A172 (cell line): ENCODE data around the gene RAB32. TPM values are rescaled to one million over a fixed set of nuclear protein-coding genes. Genes with fewer than 3 reads are reported as not detected.
"Not testable (repeated sequence)": the region's sequence is repeated elsewhere in the genome, so short reads cannot be mapped to it uniquely, and the experiment has no call there.

Source experiments
- DNase-seq: peaks from one replicate; pipeline ENCODE4 v3.0.0-alpha.2; 2015; ENCODE audit warnings: low spot score
- total RNA-seq: library from RNA; depleted of rRNA; stranded (reverse); fragments of >200 nt; shearing (Covaris generic); gene quantifications from 2 replicates; pipeline ENCODE4 v1.2.3, GENCODE V29; 2014; rRNA removed

Gene RAB32
- 138 and 189 TPM in 2 replicates for total RNA-seq

DNA sequence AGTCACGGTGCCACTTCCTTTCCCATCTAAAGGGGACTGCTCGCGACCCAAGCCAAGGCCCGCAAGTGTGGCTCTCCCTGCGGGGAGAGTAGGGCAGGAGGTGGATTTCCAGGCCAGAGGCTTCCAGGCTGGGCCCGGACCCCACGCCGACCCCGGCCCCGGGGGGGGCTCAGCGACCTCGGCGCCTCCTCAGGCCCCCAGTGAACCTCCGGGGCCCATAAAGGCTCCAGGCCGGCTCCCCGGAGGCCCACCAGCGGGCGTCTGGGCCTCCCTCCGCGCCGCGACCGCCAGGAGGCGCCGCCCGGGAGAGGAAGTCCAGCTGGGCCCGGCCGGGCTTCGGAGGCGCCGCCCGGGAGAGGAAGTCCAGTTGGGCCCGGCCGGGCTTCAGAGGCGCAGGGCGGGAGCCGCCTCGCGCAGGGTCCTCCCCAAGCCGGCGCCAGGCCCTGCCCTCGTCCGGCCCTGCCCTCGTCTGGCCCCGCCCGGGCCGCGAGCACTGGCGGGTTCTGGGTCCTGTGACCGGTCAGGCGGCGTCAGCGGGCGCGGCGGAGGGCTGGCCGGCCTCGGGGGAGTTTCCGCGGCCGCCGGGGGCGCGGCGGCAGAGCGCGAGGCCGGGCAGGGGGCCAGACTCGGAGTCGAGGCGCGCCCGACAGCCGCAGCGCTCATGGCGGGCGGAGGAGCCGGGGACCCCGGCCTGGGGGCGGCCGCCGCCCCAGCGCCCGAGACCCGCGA is at the start of gene RAB32:
RAB32 (plus strand) TSS at position 623 of the 729 bp plus-strand sequence; CDS start at position 662, 39 bp downstream.
- DNase-seq = peak; percentile 77

DNA sequence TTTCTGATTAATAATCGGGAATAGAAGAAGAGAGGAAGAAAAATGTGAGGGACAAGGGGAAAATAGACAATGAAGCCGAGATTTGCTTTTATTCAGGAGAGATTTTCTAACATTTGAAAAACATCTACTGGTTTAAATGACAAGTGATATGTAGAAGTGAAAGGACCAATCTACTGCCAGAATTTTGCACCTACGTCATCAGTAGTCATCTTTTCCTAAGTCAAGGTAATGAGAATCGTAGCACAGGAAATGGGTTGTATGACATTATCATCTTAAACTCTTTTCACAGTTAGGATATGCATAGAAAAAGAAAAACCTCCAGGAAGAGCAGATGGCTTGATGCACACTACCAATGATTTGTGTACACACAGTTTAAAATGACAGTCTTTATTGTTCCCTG is 45.3 kb upstream of the RAB32 start:
- peak; percentile 38 for DNase-seq

DNA sequence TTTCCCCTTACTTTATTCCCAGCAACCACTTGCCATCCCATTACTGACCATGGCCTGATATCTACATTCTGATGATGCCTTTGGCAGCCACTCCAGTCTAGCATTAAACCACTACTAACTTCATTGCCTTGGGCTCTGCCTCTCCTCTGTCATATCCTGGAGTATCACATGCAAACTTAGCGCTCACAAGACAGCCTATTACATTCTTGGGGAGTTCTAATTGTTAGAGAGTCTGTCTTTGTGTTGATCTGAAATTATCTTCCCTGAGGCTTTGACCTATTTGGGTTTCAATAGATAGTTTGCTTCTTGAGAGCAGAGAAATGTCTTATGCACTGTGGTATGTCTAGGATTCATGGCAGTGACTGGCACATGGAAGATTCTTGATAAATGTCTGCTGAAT is 40.5 kb upstream of the RAB32 start:
- no peak for DNase-seq

DNA sequence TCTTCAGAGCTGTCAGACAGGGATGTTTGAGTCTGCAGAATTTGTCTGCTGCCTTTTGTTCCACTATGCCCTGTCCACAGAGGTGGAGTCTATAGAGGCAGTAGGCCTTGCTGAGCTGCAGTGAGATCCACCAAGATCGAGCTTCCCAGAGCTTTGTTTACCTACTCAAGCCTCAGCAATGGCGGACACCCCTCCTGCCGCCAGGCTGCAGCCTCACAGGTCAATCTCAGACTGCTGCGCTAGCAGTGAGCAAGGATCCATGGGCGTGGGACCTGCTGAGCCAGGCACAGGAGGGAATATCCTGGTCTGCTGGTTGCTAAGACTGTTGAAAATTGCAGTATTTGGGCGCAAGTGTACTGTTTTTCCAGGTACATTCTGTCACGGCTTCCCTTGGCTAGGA is 28.4 kb upstream of the RAB32 start:
- DNase-seq = no peak

DNA sequence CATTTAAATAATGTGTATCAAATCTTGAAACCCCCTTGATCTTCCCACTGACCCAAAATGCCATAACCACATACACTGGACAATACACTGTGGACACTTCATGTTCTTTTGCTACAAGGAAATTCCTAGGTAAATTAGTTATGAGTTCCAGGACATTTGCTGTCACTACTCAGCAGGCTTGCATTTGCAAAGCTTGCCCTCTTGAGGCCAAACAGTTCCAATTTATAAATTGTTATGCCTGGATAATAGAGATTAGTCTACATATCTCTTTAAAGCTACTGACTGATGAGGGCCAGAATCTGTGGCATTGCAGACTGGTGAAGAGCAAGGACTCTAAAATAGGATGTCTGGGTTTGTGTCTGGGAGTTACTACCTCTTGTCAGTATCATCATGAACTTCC is 17.4 kb upstream of the RAB32 start:
- no peak for DNase-seq

DNA sequence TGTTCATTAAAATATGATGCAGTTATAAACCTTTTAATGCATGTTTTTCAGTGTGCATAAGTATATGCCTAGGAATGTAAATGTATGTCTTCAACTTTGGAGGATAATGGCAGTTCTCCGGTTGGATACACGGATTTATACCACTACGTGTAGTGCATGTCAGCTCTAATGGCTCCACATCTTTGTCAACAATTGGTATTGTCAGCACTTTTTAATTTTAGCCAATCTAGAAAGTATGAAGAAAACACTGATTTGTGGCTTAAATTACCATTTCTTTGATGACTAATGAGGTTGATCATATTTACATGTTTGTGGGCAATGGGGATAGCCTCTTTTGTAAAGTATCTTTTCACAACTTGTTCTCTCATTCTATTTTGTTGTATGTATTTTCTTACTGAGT is 10.9 kb upstream of the RAB32 start:
- no peak for DNase-seq

DNA sequence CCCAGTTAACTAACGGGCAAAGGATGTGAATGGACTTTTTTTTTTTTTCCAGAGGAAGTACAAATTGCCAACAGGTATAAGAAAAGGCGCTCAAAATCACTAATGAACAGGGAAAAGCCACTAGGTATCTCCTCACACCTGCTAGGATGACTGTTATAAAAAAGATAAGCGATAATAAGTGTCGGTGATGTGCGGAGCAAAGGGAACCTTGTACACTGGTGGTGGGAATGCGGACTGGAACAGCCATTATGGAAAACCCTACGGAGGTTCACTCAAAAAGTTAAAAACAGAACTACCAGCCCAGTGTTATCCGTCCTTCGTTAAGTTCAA is 787 bp upstream of the RAB32 start:
- no peak for DNase-seq

DNA sequence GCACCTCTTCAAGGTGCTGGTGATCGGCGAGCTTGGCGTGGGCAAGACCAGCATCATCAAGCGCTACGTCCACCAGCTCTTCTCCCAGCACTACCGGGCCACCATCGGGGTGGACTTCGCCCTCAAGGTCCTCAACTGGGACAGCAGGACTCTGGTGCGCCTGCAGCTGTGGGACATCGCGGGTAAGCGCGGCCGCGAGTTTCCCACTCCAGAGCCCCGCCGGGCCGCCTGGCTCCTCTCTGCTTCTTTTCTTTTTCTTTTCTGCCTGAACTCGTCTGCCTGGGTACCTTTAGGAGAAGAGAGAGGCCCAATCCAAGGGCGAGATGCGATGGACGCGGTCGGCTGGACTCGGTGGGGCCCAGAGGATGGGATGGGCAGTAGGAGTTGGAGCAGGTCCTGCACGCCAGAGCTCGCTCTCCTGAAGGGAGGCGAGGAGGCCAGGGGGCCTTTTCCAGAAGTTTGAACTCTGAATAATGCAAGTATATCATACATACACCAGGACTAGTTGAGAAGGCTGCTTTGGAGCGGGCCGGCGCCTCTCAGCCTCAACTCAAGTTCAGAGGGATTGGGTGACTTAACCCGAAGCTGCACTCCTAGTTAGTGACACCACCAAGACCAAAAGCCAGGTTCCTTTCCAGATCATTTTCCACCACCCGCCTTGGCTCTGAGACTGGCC is 445 bp downstream of the RAB32 start:
- DNase-seq = peak; percentile 35

DNA sequence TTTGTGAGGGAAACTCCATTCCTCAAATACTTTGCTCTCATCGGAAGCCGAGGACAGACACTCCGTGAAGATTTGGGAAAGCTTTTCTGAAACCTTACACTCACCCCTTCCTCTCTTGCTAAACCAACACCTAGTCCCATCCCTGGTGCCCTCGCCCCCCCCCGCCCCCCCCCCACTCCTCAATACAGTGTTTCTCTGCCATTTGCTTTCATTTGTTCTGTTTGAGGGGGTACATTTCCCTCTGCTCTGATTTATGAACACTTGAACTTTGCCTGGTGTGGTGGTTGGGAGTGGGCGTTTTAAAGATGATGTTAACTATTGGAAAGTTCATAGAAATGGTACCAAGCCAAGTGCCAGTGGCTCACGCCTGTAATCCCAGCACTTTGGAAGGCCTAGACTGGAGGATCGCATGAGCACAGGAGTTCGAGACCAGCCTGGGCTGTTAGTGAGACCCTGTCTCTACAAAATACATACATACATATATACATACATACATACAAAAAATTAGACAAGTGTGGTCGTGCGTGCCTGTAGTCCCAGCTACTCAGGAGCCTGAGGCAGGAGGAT is 1.1 kb downstream of the RAB32 start:
- no peak for DNase-seq

DNA sequence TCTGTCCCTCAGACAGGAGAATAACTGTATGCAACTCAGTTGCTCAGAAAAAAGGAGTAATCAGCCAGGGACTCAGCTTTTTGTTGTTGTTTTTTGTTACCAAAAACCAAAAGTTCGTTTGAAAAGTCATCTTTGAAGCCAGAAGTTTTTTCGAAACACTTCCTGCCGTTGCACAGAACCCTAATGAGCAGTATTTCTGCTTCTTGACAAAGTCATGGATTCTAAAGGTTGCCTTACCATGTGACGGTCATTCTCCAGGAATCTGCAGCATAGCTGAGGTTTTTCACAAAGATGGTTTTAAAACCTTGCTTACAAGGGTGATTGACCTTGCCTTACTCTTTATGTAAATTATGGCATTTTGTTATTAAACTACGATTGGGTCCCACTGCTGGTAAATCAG is 1.9 kb downstream of the RAB32 start:
- DNase-seq = peak; percentile 37

DNA sequence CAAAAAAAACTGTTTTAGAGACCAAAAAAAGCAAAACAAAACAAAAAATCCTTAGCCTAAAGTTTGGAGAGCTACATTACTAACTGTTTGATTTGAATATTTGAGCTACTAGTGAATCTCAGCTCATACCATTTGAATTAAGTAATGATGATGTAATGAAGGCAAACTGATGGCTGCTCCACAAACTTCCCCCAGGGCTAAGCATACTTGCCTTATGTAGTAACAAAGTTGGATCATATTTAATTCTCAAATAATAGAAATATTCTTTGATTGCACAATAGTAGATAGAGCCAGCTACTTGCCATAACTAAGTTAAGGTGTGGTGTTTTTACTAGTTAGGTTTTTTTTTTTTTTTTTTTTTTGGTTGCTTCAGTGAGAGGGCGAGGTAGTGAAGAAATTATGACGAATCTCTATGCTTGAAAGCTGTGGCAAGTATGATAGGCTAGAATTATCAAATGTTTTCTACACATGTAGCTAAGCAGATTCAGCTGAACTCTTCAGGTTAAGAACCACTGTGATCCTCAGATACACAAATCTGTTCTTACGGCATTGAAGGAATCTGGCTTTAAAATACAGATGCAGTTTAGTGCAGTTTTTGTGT is 2.9 kb downstream of the RAB32 start:
- DNase-seq = peak; percentile 74

DNA sequence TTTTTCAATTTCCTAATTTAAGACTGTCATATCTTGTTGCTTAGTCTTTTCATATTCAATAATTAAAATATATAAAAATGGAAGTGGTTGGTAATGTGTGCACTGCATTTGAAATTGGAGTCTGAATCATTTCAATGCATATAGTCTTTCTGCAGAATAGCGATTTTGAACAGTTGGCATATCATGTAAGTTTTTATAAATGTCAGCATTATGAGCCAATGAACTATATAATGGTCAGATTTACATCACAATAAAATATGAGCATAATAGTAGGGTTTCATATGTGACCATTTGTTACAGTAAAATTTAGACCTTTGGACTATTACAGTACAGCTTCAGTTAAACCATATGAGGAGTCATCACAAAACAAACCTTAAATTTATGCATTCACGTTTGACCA is 4.3 kb downstream of the RAB32 start:
- DNase-seq = no peak

DNA sequence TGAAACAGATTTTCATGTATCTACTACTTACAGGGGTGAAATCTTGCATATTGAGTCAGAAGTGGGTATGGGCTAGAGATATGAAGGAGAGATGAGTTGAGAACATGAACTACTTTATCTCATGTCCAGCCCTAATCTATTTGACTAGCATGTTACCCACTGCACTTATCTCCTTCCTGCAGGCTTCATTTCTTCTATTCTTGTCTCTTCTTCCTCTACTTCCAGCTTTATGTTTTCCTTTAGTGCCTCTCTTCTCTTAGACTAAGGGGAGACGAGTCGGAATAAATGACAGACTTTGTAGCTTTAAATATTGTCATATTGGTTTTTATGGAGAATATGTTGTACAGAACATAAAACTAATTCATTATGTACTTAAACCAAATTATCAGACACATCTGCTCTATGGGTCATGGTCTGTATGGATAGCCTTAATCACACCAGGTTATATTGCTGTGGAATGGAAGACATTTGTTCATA is 5.3 kb downstream of the RAB32 start:
- DNase-seq = no peak

DNA sequence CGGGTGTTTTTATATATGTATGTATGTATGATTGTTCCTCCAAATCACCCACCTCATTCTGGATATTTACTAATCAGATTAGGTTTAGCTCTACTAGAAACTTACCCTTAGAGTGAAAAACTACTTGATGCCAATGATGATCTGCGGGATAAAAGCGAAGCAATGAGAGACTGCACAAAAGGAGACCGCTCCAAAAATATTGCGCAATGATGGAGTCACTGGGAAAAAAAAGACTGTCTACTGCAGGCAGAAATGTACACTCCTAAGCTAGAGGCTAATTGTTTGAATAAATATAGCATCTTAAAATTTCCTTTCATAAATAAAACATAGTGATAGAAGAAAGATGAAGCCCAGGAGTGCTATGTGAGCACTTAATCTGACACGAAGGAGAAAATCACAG is 7.3 kb downstream of the RAB32 start:
- no peak for DNase-seq

DNA sequence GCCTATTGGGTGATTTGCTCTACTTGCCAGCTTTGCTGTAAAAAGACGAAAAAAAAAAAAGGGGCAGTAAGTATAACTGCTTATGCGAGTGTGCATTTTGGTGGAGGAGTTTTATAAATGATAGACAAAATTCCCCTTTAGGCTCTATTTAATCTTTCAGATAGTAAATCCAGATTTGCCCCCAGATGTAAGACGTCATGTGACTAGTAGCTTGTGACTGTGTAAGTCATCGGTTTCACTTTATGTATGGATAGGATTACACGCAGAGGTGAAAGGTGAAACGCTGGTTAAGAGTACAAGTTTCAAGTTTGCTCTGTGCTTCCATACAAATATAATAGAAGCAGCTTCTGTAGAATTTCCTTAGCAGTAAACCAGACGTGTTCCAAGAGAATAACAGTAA is 7.9 kb downstream of the RAB32 start:
- no peak for DNase-seq

DNA sequence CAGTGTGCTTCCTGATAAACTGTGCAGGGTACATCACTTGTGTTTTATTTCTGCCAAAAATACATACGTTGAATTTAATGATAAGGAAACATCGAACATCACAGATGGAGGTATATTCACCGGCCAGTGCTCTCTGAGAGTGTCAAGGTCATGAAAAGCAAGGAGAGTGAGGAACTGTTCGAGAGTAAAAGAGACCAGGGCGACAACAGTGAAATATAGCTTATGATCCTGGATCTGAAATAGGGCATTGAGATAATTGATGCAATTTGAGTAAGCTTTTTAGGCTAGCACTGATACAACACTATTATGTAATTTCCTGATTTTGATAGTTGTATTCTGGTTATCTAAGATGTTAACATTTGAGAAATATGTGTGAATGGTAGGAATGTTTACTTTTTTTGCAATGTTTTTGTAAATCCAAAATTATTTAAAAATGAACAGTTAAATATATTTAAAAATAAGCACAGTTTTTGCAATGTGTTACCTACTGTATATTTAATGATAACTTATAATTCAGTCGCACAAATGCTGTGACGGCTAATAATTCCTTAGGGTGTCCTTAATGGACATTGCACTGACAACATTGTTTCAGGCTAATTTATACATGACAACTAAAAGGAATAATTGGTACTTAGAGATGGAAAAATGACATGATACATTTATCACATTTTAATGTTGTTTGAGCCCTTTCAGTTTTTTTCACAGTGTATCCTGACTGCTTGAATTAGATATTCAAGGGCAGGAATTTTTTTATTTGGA is 9.9 kb downstream of the RAB32 start:
- no peak for DNase-seq

DNA sequence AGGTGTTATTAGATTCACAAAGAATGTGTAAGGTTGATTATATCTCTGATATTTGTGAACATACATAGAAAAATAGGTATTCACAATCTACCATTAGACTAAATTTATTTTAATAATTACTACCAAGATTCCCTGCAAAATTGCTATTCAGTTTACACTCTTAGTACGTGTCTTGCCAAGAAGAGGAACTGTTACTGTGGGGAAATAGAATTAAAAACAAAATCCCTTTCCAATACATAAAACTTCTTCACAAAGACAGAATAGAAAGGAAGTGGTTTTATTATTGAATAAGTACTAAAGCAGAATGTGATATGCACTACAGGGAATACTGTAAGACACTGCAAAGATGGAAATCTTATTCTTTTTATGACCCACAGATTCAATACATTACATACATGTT is 17.0 kb downstream of the RAB32 start:
- no peak for DNase-seq

DNA sequence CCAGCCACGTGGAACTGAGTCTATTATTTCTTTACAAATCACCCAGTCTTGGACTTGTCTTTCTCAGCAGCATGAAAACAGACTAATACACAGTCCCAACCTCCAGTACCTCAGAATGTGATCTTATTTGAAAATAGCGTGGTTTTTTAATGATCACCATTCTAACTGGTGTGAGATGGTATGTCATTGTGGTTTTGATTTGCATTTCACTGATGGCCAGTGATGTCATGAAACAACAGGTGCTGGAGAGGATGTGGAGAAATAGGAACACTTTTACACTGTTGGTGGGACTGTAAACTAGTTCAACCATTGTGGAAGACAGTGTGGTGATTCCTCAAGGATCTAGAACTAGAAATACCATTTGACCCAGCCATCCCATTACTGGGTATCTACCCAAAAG is 23.0 kb downstream of the RAB32 start:
- not testable (repeated sequence) for DNase-seq

DNA sequence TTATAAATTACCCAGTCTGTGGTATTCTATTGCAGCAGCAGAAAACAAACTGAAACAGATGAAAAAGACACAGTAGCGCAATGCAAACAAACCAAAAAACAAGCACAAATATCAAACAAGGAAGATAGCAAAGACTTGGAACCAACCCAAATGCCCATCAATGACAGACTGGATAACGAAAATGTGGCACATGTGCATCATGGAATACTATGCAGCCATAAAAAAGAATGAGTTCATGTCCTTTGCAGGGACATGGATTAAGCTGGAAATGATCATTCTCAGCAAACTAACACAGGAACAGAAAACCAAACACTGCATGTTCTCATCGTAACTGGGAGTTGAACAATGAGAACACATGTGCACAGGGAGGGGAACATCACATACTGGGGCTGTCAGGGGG is 25.0 kb downstream of the RAB32 start:
- not testable (repeated sequence) for DNase-seq

DNA sequence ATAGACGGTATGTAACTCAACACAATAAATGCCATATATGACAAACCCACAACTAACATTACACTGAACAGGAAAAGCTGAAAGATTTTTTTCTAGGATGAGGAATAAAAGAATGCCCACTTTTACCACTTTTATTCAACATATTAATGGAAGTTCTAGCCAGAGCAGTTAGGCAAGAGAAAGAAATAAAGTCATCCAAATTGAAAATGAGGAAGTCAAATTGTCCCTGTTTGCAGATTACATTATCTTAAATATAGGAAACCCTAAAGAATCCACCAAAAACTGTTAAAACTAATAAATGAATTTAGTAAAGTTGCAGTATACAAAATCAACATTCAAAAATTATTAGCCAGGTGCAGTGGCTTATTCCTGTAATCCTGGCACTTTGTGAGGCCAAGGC is 30.6 kb downstream of the RAB32 start:
- no peak for DNase-seq

DNA sequence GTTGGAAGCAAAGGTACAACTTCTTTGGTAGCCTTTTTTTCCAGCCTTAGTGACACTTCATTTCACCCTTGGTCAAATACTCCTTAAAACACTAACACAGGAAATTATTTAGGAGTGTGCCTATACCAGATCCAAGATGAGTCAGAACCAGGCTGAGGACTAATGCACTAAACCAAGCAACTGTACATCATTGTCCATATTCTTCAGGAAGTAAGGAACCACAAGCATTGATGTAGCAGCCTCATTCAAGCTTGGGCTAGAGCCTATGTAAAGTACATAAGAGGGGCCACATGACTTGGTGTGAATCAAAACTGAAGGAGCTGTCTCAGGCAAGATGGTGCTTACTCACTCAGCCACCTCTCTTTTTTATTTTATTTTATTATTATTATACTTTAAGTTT is 34.4 kb downstream of the RAB32 start:
- DNase-seq = peak; percentile 3

DNA sequence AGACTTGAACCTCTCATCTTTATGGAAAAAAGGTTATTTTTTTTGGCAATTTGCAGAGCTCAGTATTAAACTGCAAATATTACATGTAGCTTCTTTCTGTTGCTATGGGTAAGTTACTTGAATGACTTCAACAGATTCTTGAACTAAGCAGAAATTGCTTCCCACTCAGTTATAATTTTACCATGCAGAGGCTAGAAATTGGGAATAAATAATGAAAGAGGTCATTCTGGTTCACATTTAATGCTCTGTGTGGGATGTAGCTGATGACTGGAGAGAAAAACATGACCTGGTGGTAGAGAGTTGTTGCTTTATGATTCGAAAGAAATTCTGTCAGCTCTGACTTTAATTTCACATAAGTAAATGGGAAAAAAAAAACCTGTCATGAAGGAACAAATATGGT is 38.3 kb downstream of the RAB32 start:
- no peak for DNase-seq
